Immature natural killer cell (primary cell): ENCODE measurements around the gene C10orf53. TPM values are rescaled to one million over a fixed set of nuclear protein-coding genes. Genes with fewer than 3 reads are reported as not detected.
A peak's percentile ranks its signal among the peaks of the same experiment; 100 is the strongest.

Experiments used
- DNase-seq, 3 donors: peaks; one replicate each; pipeline ENCODE4 v3.0.0; 2022; ENCODE audit warnings: mixed read lengths in 1 of 3
- H3K27ac Mint-ChIP-seq, 6 donors: one replicate each; pipeline ENCODE4 v1.8.0; 2020; ENCODE audit warnings: mixed read lengths in 6 of 6, mild to moderate bottlenecking in 5 of 6, inconsistent platforms in 4 of 6, moderate library complexity in 3 of 6
- H3K27me3 Mint-ChIP-seq, 3 donors: one replicate each; pipeline ENCODE4 v1.8.0; 2020 to 2021; ENCODE audit warnings: low read depth in 3 of 3, mild to moderate bottlenecking in 3 of 3, mixed read lengths in 3 of 3, moderate library complexity in 3 of 3, inconsistent platforms in 1 of 3
- H3K36me3 Mint-ChIP-seq, 3 donors: one replicate each; pipeline ENCODE4 v1.8.0; 2020; ENCODE audit warnings: mixed read lengths in 3 of 3, inconsistent platforms in 2 of 3, mild to moderate bottlenecking in 2 of 3
- H3K4me1 Mint-ChIP-seq, 2 donors: one replicate each; pipeline ENCODE4 v1.8.0; 2020; ENCODE audit warnings: inconsistent platforms in 2 of 2, mild to moderate bottlenecking in 2 of 2, mixed read lengths in 2 of 2, moderate library complexity in 1 of 2
- H3K4me3 Mint-ChIP-seq, 5 donors: one replicate each; pipeline ENCODE4 v1.8.0; 2020; ENCODE audit warnings: mild to moderate bottlenecking in 5 of 5, mixed read lengths in 5 of 5, inconsistent platforms in 3 of 5, moderate library complexity in 3 of 5
- H3K9me3 Mint-ChIP-seq, 6 donors: one replicate each; pipeline ENCODE4 v1.8.0; 2020; ENCODE audit warnings: mild to moderate bottlenecking in 6 of 6, mixed read lengths in 6 of 6, inconsistent platforms in 4 of 6, moderate library complexity in 3 of 6
- polyA plus RNA-seq, 3 donors: library from polyadenylated mRNA; unstranded; fragments of 300-500 nt; fragmentation: Illumina TruSeq; gene quantifications; one replicate each; pipeline ENCODE4 v1.2.3, GENCODE V29; 2021

Gene C10orf53
- not detected for polyA plus RNA-seq

GRCh38 chr10:49679480-49679893, at the start of gene C10orf53:
TSS of gene C10orf53 (plus strand) at chr10:49679651. CDS start at chr10:49679698, 47 bp downstream.
- Mint-ChIP-seq H3K4me1 (peaks cover 5 to 10% of the 10 kb centered on the region in 2 donors), H3K27ac (no peak within 1 kb of the TSS), H3K9me3 (peaks cover 5 to 48% (median 12%) of the 10 kb centered on the region in 6 donors), H3K27me3 (peaks cover 0 to 31% (median 1%) of the 10 kb centered on the region in 3 donors), H3K4me3 (peak within 1 kb of the TSS in 4 of 5 donors; percentile 3 to 66 (median 6)), H3K36me3 (no peaks in the 10 kb centered on the region)
- DNase-seq = peak in 2 of 3 donors; percentile 7 to 14

GRCh38 chr10:49631975-49632374, 47.5 kb upstream of the C10orf53 start:
- no peak for DNase-seq
- peaks cover 0 to 2% (median 0%) of the 10 kb centered on the region in 6 donors for H3K9me3 Mint-ChIP-seq
- H3K4me3 Mint-ChIP-seq = no peak overlapping the region
- H3K4me1 Mint-ChIP-seq = no peaks in the 10 kb centered on the region
- peaks cover 0 to 2% (median 1%) of the 10 kb centered on the region in 3 donors for H3K27me3 Mint-ChIP-seq
- no peaks in the 10 kb centered on the region for H3K36me3 Mint-ChIP-seq
- no peak overlapping the region for H3K27ac Mint-ChIP-seq

- Mint-ChIP-seq H3K36me3 (no peaks in the 10 kb centered on the region), H3K27ac (no peak overlapping the region), H3K9me3 (peaks cover 0 to 2% (median 0%) of the 10 kb centered on the region in 6 donors), H3K27me3 (peaks cover 0 to 3% (median 1%) of the 10 kb centered on the region in 3 donors), H3K4me3 (no peak overlapping the region), H3K4me1 (no peaks in the 10 kb centered on the region)
- DNase-seq = no peak
Measured at GRCh38 chr10:49632406-49633317, 46.8 kb upstream of the C10orf53 start.

GRCh38 chr10:49633327-49634068, 46.0 kb upstream of the C10orf53 start:
- H3K36me3 Mint-ChIP-seq = no peaks in the 10 kb centered on the region
- DNase-seq = no peak
- no peaks in the 10 kb centered on the region for H3K4me1 Mint-ChIP-seq
- no peak overlapping the region for H3K4me3 Mint-ChIP-seq
- H3K27me3 Mint-ChIP-seq = peaks cover 0 to 3% (median 1%) of the 10 kb centered on the region in 3 donors
- H3K9me3 Mint-ChIP-seq = peaks cover 0 to 2% (median 0%) of the 10 kb centered on the region in 6 donors
- H3K27ac Mint-ChIP-seq = no peak overlapping the region

GRCh38 chr10:49634069-49634660, 45.3 kb upstream of the C10orf53 start:
- peaks cover 0 to 3% (median 1%) of the 10 kb centered on the region in 3 donors for H3K27me3 Mint-ChIP-seq
- DNase-seq = no peak

GRCh38 chr10:49642311-49642710, 37.1 kb upstream of the C10orf53 start:
- Mint-ChIP-seq H3K36me3 (no peaks in the 10 kb centered on the region), H3K4me1 (no peaks in the 10 kb centered on the region), H3K27ac (no peak overlapping the region), H3K27me3 (peaks cover 2 to 5% (median 4%) of the 10 kb centered on the region in 3 donors), H3K4me3 (no peak overlapping the region), H3K9me3 (no peaks in the 10 kb centered on the region)
- DNase-seq = no peak

More at GRCh38 chr10:49634069-49634660, 45.3 kb upstream of the C10orf53 start:
- Mint-ChIP-seq H3K36me3 (no peaks in the 10 kb centered on the region), H3K4me3 (no peak overlapping the region), H3K4me1 (no peaks in the 10 kb centered on the region), H3K9me3 (peaks cover 0 to 2% (median 0%) of the 10 kb centered on the region in 6 donors), H3K27ac (no peak overlapping the region)

- no peaks in the 10 kb centered on the region for H3K4me1 Mint-ChIP-seq
- H3K9me3 Mint-ChIP-seq = no peaks in the 10 kb centered on the region
- H3K27me3 Mint-ChIP-seq = peaks cover 2 to 4% (median 2%) of the 10 kb centered on the region in 3 donors
- no peak for DNase-seq
- H3K4me3 Mint-ChIP-seq = no peak overlapping the region
- H3K27ac Mint-ChIP-seq = no peak overlapping the region
- no peaks in the 10 kb centered on the region for H3K36me3 Mint-ChIP-seq
Measured at GRCh38 chr10:49643241-49644034, 36.0 kb upstream of the C10orf53 start.

- Mint-ChIP-seq H3K36me3 (no peaks in the 10 kb centered on the region), H3K9me3 (no peaks in the 10 kb centered on the region), H3K4me3 (no peak overlapping the region), H3K27ac (no peak overlapping the region), H3K4me1 (no peaks in the 10 kb centered on the region), H3K27me3 (peaks cover 2 to 4% (median 2%) of the 10 kb centered on the region in 3 donors)
- DNase-seq = no peak
Measured at GRCh38 chr10:49644035-49644646, 35.3 kb upstream of the C10orf53 start.

GRCh38 chr10:49645417-49645816, 34.0 kb upstream of the C10orf53 start:
- H3K4me3 Mint-ChIP-seq = no peak overlapping the region
- H3K36me3 Mint-ChIP-seq = no peaks in the 10 kb centered on the region
- DNase-seq = no peak
- H3K27ac Mint-ChIP-seq = no peak overlapping the region
- H3K9me3 Mint-ChIP-seq = no peaks in the 10 kb centered on the region
- no peaks in the 10 kb centered on the region for H3K4me1 Mint-ChIP-seq
- peaks cover 1 to 2% (median 2%) of the 10 kb centered on the region in 3 donors for H3K27me3 Mint-ChIP-seq

- Mint-ChIP-seq H3K4me3 (no peak overlapping the region), H3K4me1 (no peaks in the 10 kb centered on the region), H3K9me3 (no peaks in the 10 kb centered on the region), H3K36me3 (no peaks in the 10 kb centered on the region), H3K27me3 (peaks cover 0 to 2% (median 2%) of the 10 kb centered on the region in 3 donors), H3K27ac (no peak overlapping the region)
- DNase-seq = no peak
Measured at GRCh38 chr10:49645871-49646870, 33.3 kb upstream of the C10orf53 start.

- Mint-ChIP-seq H3K36me3 (no peaks in the 10 kb centered on the region), H3K4me1 (no peaks in the 10 kb centered on the region), H3K4me3 (no peak overlapping the region), H3K27ac (no peak overlapping the region), H3K27me3 (peaks cover 0 to 2% (median 2%) of the 10 kb centered on the region in 3 donors), H3K9me3 (no peaks in the 10 kb centered on the region)
- DNase-seq = no peak
Measured at GRCh38 chr10:49647554-49647953, 31.9 kb upstream of the C10orf53 start.
